Measurements from ENCODE around the gene SLIT3.
A peak's percentile ranks its signal among the peaks of the same experiment; 100 is the strongest.

SLIT3 gene

GRCh38 chr5:169013846-169014245 is 287.1 kb downstream of the SLIT3 start:
- DNase-seq, result no peak

- DNase-seq, result no peak
Measured at GRCh38 chr5:169013208-169013728, 287.7 kb downstream of the SLIT3 start.

GRCh38 chr5:169012450-169012849 is 288.5 kb downstream of the SLIT3 start:
- no peak for DNase-seq

DNA sequence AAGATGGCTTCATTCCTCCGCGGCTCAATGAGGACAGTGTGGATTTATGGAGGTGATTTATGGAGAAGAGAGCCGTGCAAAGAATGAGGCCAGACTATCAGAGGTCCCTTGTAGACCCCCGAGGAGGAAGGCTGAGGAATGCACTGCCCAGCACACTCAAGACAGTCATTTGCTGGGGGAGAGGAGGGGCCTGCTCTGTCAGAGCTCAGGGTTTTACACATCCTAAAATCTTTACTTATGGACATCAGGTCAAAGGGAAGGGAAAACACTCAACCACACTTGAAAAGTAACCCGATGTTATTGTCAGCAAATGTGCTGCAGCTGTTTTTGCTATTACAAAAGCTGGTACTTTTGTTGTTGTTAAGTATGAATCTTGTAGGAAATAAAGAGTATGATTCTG is 289.5 kb downstream of the SLIT3 start:
- no peak for DNase-seq

DNA sequence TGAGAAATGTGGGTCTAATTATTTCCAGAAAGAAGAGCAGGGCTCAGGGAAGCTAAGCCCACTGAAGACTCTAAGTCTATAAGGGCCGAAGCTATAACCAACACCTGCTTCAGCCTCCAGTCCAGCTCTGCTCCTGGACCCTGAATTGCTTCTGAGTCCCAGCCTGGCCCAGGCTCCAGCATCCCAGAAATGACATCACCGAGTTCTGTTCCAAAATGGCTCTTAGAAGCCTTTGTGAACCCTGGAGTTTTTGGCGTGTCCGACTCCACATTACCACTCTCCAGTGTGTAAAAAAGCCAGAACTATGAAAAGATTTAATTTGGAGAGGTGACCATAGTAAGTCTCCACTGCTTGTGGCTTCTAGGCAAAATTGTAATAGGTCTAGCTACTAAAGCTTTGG is 289.9 kb downstream of the SLIT3 start:
- no peak for DNase-seq

DNA sequence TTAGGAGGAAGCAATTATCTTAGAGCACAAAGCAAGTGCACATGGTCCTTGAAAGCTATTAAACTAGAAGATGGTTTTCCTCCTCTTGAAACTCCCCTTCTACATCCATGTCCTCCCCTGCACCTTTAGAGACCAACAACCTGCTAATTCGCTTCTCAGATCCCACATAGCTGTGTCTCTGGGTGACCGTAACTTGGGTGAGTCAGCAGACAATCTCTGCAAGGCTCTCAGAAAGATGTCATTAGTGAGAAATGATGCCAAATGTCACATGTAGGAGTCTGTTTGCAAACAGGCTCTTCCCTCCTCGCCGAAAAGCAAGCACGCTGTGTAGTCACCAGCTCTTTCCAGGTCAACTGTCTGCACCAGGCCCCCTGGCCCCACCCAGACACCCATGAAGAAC is 291.8 kb downstream of the SLIT3 start:
- no peak for DNase-seq

DNA sequence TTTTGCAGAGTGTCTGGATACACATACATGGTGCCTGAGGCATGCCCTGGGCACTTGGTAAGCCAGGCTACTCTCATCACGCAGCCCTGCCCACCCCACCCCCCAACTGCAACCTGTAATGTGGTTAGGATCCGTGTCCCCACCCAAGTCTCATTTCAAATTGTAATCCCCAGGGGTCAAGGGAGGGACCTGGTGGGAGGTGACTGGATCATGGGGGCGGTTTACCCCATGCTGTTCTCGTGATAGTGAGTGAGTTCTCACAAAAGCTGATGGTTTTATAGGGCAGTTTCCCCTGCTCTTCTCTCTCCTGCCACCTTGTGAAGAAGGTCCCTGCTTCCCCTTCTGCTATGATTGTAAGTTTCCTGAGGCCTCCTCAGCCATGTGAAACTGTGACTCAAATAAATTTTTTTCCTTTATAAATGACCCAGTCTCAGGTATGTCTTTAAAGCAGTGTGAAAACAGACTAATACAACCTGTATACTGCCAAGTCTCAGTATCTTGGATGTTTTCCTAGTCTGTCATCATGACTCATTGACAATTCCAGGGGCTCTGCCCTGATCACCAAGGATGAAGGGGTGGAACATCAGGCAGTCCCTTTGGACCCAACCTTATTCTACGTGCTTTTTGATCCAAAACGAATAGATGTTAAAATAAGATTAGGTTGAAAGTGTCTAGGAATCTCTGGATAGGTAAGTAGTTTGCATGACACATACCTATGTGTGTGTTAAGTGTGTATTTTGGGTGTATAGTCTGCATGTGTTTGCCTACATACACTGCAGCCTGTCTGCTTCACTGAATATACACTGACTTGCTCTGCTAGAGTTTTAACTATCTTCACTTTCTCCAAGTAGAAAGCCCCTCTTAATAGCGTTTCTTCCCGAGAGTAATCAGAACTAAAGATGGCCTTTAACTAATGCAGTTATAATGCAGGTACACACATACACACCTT is 293.8 kb downstream of the SLIT3 start:
- DNase-seq, result no peak

DNA sequence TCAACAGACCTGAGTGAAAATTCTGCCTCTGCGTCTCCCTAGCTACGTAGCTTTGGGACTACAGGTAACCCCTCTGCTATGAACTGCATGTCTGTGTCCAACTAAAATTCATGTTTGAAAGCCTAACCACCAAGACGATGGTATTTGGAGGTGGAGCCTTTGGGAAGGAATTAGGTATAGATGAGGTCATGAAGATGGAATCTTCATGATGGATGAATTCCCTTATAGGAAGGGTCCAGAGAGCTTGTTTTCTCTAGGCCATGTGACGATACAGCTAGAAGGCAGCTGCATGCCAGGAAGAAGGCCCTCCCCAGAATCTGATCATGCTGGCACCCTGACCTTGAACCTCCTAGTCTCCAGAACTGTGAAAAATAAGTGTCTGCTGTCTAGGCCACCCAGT is 296.4 kb downstream of the SLIT3 start:
- DNase-seq, result no peak

DNA sequence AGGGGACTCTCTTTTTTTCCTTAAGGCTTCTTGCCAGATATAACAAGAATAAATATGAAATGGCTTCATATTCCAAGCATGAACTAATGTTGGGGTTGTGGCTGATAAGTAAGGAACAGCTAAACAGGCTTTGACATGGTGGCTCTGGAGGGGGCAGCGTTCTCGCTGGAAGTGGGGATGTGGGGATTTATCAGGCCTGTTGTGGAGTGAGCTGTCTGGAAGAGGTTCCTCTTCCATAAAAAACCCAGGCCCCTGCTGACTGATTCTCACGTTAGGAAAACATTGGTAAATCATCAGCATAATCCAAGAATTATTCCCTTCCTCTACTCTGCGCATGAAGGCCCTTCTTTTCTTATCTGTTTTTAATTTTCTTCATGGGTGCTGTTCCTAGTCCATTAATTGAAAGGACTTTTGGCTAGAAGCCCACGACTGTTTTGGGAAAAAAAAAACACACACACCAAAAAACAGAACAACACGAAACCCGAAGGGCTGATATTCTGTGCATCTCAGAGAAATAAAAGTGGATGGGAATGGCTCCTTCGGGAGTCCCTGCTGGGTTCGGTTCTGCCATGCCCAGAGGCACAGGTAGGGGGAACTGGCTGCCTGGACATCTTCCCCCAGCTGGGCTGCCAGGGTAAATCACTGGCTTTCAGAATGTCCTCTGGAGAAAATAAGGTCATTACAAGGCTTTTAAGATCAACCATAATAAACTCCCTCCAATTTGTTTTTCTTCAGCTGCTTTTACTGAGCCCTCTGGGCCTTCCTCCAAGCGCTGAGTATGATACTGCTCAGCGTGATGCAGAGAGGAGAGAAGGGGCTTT is 297.0 kb downstream of the SLIT3 start:
- DNase-seq, result no peak

DNA sequence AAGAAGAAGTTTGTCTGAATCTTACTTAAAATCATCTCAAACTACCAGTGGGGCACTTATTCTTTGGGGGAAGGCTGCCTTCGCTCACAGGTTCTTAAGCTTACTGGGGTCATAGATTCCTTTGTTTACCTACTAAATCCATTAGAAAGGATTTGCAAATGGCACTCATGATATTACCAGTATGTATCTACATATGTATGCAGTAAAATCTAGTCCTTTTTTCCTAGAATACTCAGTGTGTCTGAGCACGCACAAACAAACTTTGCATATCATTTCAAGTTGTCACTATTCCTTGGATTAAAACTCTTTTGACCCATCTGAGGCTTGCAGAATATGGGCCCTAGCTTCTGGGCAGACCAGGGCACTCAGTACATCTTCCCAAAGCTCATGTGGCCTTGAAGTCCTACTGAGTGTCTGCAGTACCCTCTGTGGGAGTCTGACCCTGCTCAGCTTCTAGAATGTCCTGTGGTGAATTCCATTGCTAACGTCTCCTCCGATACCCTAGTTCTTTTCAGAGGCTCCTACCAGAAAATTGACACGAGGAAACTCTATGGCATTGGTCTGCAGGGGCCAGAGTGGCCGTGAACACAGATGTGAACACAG is 297.9 kb downstream of the SLIT3 start:
- DNase-seq, result no peak

GRCh38 chr5:169001394-169001793 is 299.5 kb downstream of the SLIT3 start:
- DNase-seq, result no peak

GRCh38 chr5:168995024-168995423 is 305.9 kb downstream of the SLIT3 start:
- DNase-seq, result no peak

DNA sequence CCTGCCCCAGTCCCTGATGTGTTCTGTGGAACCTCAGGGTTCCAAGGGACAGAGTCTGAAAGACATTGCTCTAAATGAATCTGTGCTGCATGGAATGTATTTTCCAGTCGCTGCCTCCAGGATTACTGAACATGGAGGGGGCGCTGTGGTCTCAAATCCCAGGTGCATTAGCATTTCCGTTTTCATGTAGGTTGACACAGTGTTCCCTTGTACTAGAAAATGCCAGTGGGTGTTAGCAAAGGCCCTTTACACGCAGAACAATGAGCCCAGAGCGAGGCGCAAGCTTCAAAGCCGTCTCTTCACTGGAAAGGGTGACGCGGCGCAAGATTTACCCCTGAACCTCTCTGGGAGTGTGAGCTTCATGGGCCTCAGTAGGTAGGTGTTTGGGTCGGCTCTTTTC is 308.3 kb downstream of the SLIT3 start:
- no peak for DNase-seq

DNA sequence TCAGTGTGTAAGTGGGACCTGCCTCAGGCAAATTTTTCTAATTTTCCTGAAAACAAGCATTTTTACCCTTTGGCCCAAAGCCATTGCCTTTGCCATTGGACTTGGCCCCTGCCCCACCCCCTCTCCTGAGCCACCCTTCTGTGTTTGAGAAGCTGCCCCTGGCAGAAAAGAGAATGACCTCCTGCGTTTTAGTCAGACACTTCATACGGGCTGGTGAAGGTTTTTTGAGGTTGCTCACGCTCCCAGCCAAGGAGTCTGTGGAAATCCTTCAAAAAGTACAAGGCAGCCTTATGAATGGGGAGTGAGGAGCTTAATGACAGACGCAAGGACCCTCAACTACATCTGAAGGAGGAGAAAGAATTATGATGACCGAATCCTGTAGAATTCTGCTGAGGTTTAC is 308.9 kb downstream of the SLIT3 start:
- DNase-seq, result no peak

- no peak for DNase-seq
Measured at GRCh38 chr5:168991311-168991710, 309.6 kb downstream of the SLIT3 start.

GRCh38 chr5:168990679-168991078 is 310.3 kb downstream of the SLIT3 start:
- no peak for DNase-seq

- no peak for DNase-seq
Measured at GRCh38 chr5:168989731-168990505, 311.0 kb downstream of the SLIT3 start.

DNA sequence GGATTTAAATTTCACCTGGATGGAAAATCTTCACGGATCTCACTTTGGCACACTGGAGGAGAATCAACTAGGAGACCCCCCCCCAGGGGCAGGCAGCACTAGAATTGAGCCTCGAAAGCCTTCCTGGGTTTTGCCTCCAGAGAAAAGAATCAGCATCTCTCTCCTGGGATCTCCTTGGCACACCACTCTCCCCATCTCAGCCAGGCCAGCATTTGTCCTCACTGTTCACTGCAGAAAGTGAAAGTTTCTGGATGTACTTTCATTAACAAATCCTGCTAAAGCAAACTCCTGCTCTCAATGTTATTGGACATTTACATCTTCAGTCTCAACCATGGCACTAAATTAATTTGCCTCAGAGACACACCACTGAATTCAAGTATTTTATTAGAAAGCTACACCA is 312.2 kb downstream of the SLIT3 start:
- DNase-seq, result no peak

- peak; percentile 39 for DNase-seq
Measured at GRCh38 chr5:168987543-168988300, 313.2 kb downstream of the SLIT3 start.

- DNase-seq, result no peak
Measured at GRCh38 chr5:168985454-168985853, 315.5 kb downstream of the SLIT3 start.

DNA sequence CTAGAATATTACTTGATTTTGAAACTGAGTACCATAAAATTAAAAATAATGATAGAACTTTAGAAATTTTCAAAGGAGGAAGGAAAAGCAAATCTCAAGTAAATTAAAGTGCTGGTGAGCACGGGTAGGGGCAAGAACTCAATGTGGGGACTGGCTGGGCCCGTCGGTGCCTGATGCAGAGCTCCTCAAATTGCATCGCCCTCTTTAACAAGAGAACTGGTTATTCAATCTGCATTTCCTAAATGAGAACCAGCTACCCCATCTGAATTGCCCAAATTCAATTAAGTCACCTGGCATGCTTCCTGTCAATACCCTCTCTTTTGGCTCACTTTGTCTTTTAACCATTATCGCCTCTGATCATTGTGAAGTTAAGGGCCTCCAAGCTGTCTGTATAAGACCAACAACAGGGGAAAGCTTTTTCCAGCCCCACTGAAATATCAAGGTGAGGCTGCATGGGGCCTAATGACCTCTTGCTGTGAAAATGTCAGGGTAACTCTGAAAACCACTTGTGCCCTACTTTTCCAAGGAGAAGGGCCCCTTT is 316.7 kb downstream of the SLIT3 start:
- DNase-seq, result no peak
